LNCaP clone FGC (cell line): ENCODE measurements around the gene KATNIP.

Source experiments
- DNase-seq: peaks from one replicate; pipeline ENCODE4 v3.0.0-alpha.2; 2011; ENCODE audit warnings: low read depth
- H3K4me3 ChIP-seq: 2 replicates; pipeline ENCODE4 v1.5.1; 2011; ENCODE audit warnings: mild to moderate bottlenecking, low read depth, low read length, control low read depth
- TF ChIP-seq, protein P1 (sequence below): IDR thresholded peaks from 2 replicates; pipeline ENCODE4 v1.5.1; 2012; ENCODE audit warnings: mild to moderate bottlenecking; ENCODE audit not compliant: control insufficient read depth, insufficient read depth; ENCODE audit errors: extremely low read depth

KATNIP gene

DNA sequence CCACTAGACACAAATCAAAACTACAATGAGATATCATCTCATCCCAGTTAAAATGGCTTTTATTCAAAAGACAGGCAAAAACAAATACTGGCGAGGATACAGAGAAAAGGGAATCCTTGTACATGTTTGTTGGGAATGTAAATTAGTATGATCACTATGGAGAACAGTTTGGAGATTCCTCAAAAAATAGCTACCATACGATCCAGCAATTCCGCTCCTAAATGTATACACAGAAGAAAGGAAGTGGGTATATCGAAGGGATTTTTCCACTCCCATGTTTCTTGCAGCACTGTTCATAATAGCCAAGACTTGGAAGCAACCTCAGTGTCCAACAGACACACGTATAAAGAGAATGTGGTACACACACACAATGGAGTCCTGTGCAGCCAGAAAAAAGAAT is 35.3 kb downstream of the KATNIP start:
- H3K4me3 ChIP-seq, result no peak overlapping the region
- DNase-seq, result no peak
- TF ChIP-seq, protein P1, sequence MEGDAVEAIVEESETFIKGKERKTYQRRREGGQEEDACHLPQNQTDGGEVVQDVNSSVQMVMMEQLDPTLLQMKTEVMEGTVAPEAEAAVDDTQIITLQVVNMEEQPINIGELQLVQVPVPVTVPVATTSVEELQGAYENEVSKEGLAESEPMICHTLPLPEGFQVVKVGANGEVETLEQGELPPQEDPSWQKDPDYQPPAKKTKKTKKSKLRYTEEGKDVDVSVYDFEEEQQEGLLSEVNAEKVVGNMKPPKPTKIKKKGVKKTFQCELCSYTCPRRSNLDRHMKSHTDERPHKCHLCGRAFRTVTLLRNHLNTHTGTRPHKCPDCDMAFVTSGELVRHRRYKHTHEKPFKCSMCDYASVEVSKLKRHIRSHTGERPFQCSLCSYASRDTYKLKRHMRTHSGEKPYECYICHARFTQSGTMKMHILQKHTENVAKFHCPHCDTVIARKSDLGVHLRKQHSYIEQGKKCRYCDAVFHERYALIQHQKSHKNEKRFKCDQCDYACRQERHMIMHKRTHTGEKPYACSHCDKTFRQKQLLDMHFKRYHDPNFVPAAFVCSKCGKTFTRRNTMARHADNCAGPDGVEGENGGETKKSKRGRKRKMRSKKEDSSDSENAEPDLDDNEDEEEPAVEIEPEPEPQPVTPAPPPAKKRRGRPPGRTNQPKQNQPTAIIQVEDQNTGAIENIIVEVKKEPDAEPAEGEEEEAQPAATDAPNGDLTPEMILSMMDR, result no peak

DNA sequence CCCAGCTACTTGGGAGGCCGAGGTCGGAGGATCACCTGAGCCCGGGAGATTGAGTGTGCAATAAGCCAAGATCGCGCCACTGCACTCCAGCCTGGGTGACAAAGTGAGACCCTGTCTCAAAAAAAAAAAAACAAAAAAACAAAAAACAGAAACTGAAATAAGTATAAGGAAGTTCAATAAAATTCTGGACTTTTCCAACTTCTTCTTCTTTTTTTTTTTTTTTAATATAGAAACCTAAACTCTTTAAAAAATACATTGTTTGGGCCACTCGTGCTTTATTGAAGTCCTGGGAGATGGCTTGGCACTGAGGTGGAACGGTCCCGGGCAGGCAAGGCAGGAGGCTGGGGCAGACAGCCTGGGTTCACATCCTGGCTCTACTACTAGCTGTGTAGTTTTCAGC is 36.8 kb downstream of the KATNIP start:
- DNase-seq, result no peak
- TF ChIP-seq, protein P1, result no peak
- no peak overlapping the region for H3K4me3 ChIP-seq

DNA sequence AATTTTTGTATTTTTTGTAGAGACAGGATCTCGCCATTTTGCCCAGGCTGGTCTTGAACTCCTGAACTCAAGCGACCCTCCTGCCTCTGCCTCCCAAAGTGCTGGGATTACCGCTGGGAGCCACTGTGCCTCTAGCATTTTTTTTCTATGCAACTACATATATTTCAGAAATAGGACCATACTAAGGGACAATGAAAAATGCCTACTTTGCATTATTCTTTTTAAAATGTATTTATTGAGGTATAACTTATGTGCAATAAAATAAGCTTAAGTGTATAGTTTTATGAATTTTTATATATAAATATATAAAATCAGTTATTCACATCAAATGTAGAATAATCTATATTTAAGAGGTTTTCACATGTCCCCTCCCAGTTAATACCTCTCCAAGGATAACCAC is 38.1 kb downstream of the KATNIP start:
- no peak for DNase-seq
- TF ChIP-seq, protein P1, result no peak

DNA sequence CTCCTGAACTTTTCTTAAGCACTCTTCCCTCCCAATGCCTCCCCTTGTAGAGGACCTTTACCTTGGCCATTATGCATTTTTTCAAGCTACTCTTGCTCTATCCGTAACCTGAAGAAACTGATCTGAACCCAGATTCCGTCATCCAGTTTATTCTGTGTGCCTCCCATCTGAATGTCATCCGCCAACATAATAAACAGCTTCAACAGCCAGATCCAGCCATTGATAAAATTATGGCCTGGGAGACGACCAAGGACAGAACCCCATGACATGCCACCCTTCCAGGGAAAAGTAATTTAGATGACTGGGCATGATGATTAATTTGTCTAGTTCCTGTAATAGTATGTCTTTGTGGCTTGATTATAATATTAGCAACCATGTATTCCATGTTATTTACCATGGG is 41.9 kb downstream of the KATNIP start:
- TF ChIP-seq, protein P1, result no peak
- H3K4me3 ChIP-seq, result no peak overlapping the region
- no peak for DNase-seq

More for the DNA sequence above, 38.1 kb downstream of the KATNIP start:
- H3K4me3 ChIP-seq, result no peak overlapping the region

DNA sequence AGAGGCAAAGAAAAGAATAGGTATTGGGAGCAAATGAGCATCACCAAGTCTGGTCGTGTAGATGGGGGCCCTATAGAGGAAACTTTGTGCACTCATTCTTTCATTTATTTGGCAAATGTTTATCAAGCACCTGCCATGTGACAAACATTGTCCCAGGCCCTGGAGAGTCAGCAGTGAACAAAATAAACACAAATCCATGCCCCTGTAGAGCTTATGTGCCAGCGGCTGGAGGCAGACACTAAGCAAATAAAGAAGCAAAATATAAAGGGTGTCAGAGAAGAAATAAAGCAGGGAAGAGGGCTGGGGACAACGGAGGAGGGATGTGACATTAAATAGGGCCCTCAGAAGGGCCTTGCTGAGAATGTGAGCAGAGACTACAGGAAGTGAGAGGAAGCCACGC is 45.5 kb downstream of the KATNIP start:
- no peak for DNase-seq
- TF ChIP-seq, protein P1, result no peak
- H3K4me3 ChIP-seq, result no peak overlapping the region

DNA sequence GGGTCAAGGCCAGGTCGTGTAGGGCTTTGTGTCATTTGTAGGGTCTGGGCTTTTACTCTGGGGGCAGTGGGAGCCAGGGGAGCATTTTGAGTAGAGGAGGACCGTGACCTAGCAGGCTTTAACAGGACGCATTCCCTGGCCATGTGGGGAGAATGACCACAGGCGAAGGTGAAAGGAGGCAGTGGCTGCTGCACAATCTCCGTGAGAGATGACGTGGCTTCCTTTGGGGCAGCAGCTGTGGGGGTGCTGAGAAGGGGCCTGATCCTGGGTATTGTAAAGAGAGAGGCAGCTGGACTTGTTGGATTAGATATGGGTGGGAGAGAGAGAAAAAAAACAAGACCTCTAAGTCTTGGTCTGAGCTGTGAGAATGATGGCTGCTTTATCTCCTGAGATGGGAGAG is 46.0 kb downstream of the KATNIP start:
- no peak for DNase-seq
- H3K4me3 ChIP-seq, result no peak overlapping the region
- TF ChIP-seq, protein P1, result no peak

DNA sequence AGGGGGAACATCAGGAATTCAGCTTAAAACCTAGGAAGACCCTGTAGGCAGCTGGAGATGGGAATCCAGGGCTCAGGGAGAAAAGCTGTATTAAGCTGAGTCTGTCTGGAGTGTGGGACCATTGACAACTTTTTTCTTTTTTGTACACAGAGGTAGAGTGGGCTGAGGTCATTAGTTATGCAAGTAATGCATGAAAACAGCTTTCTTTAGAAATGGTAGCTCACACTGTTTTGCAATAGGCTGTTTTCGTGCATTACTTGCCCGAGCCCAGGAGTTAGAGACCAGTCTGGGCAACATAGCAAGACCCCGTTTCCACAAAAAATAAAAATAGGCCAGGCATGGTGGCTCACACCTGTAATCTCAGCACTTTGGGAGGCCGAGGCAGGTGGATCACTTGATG is 46.5 kb downstream of the KATNIP start:
- H3K4me3 ChIP-seq, result no peak overlapping the region
- no peak for DNase-seq
- TF ChIP-seq, protein P1, result no peak
